ENCODE data around the gene THBS2. TPM values are rescaled to one million over a fixed set of nuclear protein-coding genes. Genes with fewer than 3 reads are reported as not detected.

Gene THBS2
- total and polyA plus RNA-seq, 2 donors (not counting 3 experiments of a cell fraction or from before 2014, with no cell fraction given): 0.08 TPM; not detected in 1

DNA sequence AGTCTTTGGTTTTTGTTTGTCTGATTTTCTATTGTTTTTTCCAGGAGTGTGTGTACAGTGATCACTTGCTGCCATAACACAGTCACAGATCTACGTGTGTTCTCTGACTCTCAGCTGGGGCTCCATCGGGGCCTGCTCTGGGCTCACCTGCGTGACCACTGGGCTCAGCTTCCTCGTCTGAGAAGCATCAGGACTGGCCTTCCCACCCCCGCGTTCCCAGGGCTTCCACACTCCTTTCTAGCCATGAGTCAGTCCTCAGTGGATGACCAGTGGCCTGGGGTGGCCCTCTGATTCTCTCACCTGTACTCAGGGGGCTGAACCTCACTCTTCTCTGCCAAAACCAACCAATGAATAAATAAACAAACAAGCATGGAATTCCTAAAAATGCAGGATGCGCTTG lies 14.5 kb downstream of the THBS2 start:
- no peak for FAIRE-seq
- TF ChIP-seq POLR2A (IDR thresholded peaks at IDR 0.05; ENCODE audit: low read depth, low read length): no peak
- no peak for TF ChIP-seq MAX (IDR thresholded peaks at IDR 0.05; ENCODE audit: insufficient read depth, insufficient read length)
- TF ChIP-seq JUN (IDR thresholded peaks at IDR 0.05; ENCODE audit: borderline replicate concordance, insufficient read depth, insufficient read length, low read depth): no peak
- TF ChIP-seq POLR2AphosphoS5 (IDR thresholded peaks at IDR 0.05; ENCODE audit: insufficient read depth, low read depth, low read length): no peak
- TF ChIP-seq EZH2 (IDR thresholded peaks at IDR 0.05; ENCODE audit: borderline replicate concordance, low read depth, low read length, severe bottlenecking): no peak
- TF ChIP-seq CTCF (IDR thresholded peaks at IDR 0.05; ENCODE audit: extremely low read depth in 1 of 2, insufficient read depth in 1 of 2, low read depth in 1 of 2, low read length in 2 of 2): no peak
- TF ChIP-seq MYC (IDR thresholded peaks at IDR 0.05; ENCODE audit: low read depth, low read length): no peak
- no peak for TF ChIP-seq GATA2 (IDR thresholded peaks at IDR 0.05; ENCODE audit: insufficient read depth, insufficient read length, low read depth, low read length)
- no peak for TF ChIP-seq FOS (IDR thresholded peaks at IDR 0.05; ENCODE audit: borderline replicate concordance, insufficient read depth, low read length)
- H3K9me3 ChIP-seq (replicated peaks; ENCODE audit: control insufficient read depth, insufficient read depth, low read length): peaks cover 8% of the 10 kb centered on the region
- no TSS peak for BruUV-seq (replicated peaks)
- no peaks in the 10 kb centered on the region for H3K9me1 ChIP-seq (replicated peaks; ENCODE audit: control insufficient read depth, extremely low read depth, insufficient read depth, low read length)
- no peaks in the 10 kb centered on the region for H3K4me1 ChIP-seq (ENCODE audit: control insufficient read depth, extremely low read depth, insufficient read depth, low read length)
- H4K20me1 ChIP-seq (replicated peaks; ENCODE audit: control insufficient read depth, extremely low read depth, insufficient read depth, low read length): no peaks in the 10 kb centered on the region
- no peak for DNase-seq (ENCODE audit: low read depth, low spot score)
- no peak overlapping the region for H3K4me2 ChIP-seq (ENCODE audit: insufficient read depth, low read length)
- H3K27me3 ChIP-seq (ENCODE audit: control insufficient read depth in 2 of 2, insufficient read depth in 2 of 2, low read length in 2 of 2): no peaks in the 10 kb centered on the region
- POLR2A ChIA-PET: no interaction called here
- no peak overlapping the region for H3K9ac ChIP-seq (replicated peaks; ENCODE audit: extremely low read depth, insufficient read depth, low read length)
- intact Hi-C loops (cut with micrococcal nuclease): no loop called here
- H3K36me3 ChIP-seq (ENCODE audit: control insufficient read depth in 2 of 2, extremely low read depth in 1 of 2, insufficient read depth in 2 of 2, low read length in 2 of 2): no peaks in the 10 kb centered on the region
- CTCF ChIA-PET: no interaction called here
- H3K79me2 ChIP-seq (ENCODE audit: control insufficient read depth, insufficient read depth, low read length): no peaks in the 10 kb centered on the region
- dilution Hi-C loops (cut with MboI; ENCODE audit: extremely low pct_ligation_motif_present, low sequenced_read_pairs): no loop called here
- no peak overlapping the region for H3K4me3 ChIP-seq (replicated peaks in 1 of 3; ENCODE audit: insufficient read depth in 1 of 3, low read depth in 1 of 3, low read length in 3 of 3)
- H3K27ac ChIP-seq (ENCODE audit: insufficient read depth, low read depth, low read length): no peak overlapping the region
- H2AFZ ChIP-seq (ENCODE audit: low read depth, low read length): no peak overlapping the region
